ENCODE results near the gene IFT43.

IFT43 gene

DNA sequence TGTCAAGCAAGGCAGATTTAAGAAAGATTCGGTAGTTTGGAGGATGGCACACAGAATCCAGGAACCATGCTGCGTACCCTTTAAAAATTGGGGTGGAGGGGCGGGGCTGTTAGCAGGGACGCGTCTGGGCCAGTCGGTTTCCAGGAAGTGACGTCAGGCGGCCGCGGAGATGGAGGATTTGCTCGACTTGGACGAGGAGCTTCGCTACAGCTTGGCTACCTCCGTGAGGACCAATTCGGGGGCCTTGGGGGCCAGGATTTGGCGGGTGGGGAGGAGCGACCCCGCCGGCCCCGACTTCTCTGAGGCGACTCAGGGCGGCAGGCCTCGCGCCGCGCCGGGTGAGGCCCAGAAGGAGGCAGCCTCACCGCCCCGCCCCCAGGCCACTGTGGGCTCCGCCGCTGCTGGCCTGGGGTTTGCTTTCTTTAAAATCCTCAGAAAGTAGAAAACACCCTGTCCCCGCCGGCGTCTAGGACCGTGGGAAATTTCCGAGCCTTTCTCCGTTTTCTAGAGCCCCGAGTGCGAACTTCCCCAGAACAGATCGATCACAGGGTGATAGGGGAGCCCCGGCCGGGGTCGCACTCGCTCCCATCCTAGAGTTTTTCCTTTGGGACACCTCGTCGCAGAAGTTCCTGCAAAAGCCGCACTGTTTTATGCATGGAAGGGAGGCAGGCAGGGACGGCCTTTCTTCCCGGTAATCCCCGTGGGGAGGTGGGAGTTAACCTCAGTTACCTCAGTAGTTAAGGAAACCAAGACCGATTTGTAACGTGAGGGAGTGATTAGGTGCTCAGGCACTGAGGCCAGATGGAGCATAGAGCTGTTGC, at the start of gene IFT43:
Gene IFT43 (plus strand): TSS at position 146 of the 821 bp plus-strand sequence. CDS start 24 bp downstream, at position 170.
- no peak for DNase-seq (ENCODE audit: low read depth, low spot score)

DNA sequence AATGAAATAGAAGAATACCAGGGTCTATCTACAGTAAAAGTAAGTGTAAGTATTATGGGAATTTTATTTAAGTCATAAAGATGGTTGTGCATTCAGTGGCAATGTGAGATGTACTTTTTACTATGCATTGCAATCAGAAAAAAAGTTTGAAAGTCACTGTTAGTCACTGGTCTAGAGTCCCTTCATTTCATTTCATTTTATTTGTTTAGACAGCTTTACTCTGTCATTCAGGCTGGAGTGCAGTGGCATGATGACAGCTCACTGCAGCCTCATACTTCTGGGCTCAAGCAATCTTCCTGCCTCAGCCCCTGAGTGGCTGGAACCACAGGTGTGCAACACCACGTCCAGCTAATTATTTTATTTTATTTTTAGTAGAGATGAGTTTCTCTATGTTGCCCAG, 46.4 kb upstream of the IFT43 start:
- no peak for DNase-seq (ENCODE audit: low read depth, low spot score)

DNA sequence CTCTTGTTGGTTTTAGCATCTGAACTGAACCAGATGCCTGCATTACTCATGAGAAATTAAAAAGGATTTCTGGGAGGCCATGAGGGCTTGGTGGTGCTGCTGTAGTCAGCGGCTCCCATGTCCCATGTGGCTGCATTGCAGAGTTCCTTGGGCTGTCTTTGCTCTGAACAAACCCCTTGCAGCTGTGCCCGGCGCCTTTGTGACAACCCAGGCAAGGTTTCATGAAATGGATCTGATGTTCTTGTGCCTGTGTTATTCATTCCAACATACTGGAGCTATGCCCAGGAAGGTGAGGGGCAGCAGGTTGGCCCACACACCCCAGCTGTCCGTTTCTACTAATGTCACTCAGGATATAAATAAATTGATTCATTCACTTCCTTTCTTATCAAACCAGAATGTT, 44.5 kb upstream of the IFT43 start:
- no peak for DNase-seq (ENCODE audit: low read depth, low spot score)

- no peak for DNase-seq (ENCODE audit: low read depth, low spot score)
These were observed 40.8 kb upstream of the IFT43 start for GRCh38 chr14:75944607-75945241.

GRCh38 chr14:75946785-75947184, 38.8 kb upstream of the IFT43 start:
- no peak for DNase-seq (ENCODE audit: low read depth, low spot score)

GRCh38 chr14:75952489-75952888, 33.1 kb upstream of the IFT43 start:
- DNase-seq (ENCODE audit: low read depth, low spot score), result no peak

- DNase-seq (ENCODE audit: low read depth, low spot score), result no peak
These were observed 26.5 kb upstream of the IFT43 start for GRCh38 chr14:75959031-75959430.

DNA sequence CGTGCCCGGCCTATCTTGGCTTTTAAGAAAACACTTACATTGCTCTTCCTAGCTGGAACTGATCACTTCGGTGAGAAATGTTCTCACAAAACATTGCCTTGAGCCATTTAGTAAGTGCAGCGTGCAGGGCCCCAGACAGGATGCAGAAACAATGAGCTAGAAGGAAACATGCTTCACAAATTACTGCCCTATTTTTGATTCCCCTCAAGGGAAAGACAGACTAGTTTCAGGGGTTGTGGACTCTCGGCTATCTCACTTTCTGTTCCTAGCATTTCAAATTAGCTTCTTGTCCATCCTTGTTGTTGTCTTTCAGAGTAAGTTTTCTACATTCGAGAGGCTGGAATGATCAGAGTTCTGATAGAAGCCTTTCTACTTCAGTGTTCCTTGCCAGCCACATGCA, 25.3 kb upstream of the IFT43 start:
- no peak for DNase-seq (ENCODE audit: low read depth, low spot score)

- no peak for DNase-seq (ENCODE audit: low read depth, low spot score)
These were observed 23.9 kb upstream of the IFT43 start for GRCh38 chr14:75961662-75962061.

DNA sequence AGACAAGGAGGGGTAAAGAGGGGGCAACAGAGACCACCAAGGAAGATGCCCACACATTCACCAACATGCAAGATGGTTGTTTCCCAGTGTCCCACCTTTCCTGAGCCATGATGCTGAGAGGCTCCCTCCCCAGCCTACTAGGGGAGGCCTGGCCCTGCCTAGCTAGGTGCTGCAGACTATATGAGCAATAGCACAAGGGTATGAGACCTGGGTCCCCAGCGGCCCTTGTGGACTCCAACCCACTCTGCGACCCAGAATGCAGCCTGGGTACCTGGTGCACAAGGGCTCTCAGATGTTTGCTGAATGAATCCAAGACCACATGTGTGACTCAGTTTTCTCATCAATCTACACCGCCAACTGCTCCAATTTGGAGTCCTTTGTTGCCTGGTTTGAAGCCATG, 17.7 kb upstream of the IFT43 start:
- DNase-seq (ENCODE audit: low read depth, low spot score), result no peak

- no peak for DNase-seq (ENCODE audit: low read depth, low spot score)
These were observed 17.1 kb upstream of the IFT43 start for GRCh38 chr14:75968456-75968855.

DNA sequence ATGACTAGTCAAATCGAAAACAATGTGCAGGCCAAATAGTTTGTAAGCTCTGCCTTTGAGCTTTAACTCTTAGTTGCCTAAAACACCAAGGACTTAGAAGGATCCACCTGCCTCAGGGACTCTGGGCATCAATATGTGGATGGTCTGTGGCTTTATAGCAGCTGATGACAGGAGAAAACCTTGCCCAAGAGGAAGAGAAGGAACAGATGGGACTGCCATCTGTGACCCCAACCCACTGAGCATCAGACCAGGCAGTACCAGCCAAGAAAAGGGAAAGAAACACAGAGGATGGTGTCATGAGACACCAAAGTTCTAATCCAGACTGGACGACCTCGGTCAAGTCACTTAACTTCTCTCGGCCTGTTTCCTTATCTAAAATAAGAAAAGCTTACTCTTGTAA, 16.4 kb upstream of the IFT43 start:
- no peak for DNase-seq (ENCODE audit: low read depth, low spot score)

DNA sequence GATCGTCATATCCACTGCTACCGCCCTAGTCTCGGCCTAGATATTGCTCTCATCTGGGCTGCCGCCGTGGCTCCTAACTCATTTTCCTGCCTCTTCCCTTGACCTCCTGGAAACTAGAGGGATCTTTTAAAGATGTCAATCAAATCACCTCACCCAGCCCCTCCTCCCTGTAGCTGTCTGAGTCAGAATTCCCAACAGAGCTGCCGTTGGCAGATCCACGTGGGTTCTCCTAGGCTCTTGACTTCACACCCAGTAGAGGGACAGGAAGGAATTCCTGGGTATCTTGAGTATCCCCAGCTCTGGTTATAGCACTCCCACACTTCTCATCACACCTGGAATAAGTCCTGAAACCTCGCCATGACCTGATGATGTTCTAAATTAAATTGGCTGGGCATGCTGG, 15.7 kb upstream of the IFT43 start:
- DNase-seq (ENCODE audit: low read depth, low spot score), result no peak

DNA sequence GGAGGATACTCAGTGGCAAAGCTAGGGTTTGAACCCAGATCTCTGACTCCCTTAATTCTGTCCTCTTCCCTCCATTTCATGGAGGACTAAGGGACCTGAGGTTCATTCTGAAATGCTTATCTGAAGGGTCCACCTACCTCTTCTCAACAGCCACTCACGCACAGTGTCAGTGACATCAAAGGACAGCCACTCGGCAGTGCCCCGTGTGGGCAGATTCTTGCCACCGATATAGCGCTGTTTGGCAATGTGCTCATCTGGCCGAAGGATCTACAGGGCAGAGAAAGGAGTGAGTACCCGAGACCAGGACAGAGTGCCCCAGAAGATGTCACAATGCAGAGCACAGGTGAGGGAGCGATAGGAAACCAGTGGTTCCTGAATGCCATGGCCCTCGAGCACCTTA, 14.6 kb upstream of the IFT43 start:
- DNase-seq (ENCODE audit: low read depth, low spot score), result no peak

DNA sequence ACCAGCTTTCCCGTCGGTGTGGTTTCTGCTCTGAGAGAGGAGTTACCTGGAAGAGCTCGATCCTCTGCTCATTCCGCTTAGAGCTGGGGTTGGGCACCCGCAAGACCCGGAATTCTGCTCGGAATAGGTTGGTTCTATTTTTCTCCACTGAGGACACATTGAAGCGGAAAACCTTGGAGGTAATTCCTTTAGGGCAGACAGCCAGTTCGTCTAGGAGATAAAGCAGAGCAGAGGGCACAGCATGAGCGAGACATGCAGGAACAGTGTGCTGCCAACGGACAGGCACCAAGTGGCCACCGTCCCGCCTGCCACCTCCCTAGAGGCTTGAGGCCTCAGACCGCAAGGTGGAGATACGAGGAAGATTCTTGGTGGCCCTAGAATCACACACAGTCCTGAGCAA, 14.1 kb upstream of the IFT43 start:
- DNase-seq (ENCODE audit: low read depth, low spot score), result no peak

GRCh38 chr14:75972801-75973421, 12.7 kb upstream of the IFT43 start:
- no peak for DNase-seq (ENCODE audit: low read depth, low spot score)

DNA sequence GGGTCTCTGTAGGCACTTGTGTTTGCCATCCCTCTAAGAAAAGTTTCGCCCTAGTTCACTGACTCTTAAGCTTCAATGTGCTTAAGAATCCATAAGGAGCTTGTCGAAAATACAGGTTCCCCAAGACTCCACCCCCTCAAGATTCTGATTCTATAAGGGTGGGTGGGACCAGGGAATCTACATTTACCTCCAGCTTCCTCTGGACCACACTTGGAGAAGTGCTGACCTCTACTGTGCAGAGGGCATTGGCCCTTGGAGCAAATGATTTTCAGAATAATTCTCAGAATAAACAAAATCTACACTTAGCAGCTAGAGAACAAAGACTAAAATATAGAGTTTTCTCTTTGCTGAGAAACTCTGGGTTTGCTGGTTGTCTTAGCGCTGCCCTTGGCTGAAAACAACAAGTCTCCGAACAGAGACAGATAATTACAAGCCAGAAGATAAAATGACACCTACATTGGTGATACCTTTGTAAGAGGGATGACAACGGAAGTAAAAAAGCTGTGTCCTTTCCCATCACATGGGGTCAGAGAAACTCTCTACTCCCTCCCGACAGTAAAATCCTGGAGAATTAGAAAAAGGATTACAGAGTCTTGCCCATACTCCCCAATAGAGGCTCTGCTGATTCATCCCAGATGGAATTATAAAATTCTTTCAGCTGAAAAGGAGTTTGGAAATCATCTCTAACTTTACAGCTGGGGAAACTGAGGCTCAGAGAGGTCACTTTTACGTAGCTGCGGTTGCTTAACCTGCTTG, 8.6 kb upstream of the IFT43 start:
- DNase-seq (ENCODE audit: low read depth, low spot score), result no peak

- DNase-seq (ENCODE audit: low read depth, low spot score), result no peak
These were observed 8.0 kb upstream of the IFT43 start for GRCh38 chr14:75977582-75977943.

- no peak for DNase-seq (ENCODE audit: low read depth, low spot score)
These were observed 7.3 kb upstream of the IFT43 start for GRCh38 chr14:75978249-75978731.

DNA sequence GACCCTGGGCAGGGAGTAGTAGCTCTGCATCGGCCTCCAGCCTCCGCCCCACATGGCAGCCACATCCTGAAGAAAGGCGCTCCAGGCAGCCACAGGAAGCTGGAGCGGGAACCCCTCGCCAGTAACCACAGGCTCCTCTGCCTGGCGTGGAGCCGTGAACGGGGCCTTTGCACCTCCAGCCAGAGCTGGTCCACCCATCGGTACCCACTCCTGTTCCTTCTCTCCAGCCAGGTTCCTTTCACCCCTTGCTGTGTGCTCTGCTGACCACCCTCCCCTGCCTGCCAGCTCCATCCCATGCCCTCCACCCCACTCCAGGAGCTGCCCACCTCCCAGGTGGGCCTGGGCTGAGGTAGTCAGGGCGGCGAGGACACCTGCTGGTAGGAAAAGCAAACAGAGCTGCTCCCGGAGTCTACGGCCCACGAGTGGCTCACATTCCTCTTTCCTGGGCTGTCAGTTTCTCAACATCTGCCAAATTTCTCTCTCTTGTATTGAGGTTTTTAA, 6.4 kb upstream of the IFT43 start:
- DNase-seq (ENCODE audit: low read depth, low spot score), result no peak

DNA sequence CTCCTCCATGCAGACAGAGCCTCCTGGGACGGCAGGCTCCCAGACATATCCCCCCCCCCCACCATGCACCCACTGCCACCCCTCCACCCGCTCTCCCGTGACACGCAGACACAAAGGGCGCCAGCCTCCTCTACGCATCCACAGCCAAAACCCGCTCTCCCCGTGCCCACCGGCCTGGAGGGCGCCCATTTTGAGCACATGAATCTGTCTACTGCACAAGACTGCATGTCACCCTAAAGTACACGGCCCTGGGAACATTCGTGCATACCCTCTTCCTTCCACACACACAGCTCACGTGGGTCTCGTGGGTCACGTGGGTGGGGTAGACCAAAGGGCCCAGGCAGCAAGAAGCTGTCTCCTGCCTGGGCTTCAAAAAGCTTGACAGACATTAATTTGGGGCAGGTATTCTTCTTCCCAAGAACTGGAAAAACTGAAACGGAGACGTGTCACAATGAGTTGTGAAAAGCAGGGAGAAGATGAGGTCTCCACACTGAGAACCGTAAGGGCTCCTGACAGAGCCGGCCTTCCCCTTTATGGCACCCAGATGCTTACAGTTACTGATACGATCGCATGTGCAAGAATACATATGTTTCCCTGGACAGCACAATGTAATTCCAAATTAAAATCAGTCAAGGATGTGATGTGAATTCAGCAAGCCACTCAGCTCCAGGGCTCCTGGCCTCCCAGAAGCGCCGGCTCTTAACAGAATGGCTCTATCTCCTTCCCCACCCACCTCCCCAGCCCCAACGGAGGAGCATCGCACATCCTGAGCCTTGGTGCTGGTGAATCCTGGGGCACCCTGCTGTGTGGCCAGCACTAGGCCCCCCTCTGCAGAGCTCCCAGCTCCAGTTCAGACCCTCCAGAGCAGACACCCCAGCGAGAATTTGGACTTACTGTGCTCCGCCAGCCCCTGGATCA, 5.7 kb upstream of the IFT43 start:
- no peak for DNase-seq (ENCODE audit: low read depth, low spot score)

Data from iPS DF 19.7 (cell line).